GF-D8 (cell line): ENCODE results near the gene ANP32B.
"Not testable (repeated sequence)": the region's sequence is repeated elsewhere in the genome, so short reads cannot be mapped to it uniquely, and the experiment has no call there.

Source experiments
- DNase-seq: peaks from one replicate; lab custom pipeline; 2025; lab: John Stamatoyannopoulos, UW

The ANP32B gene

DNA sequence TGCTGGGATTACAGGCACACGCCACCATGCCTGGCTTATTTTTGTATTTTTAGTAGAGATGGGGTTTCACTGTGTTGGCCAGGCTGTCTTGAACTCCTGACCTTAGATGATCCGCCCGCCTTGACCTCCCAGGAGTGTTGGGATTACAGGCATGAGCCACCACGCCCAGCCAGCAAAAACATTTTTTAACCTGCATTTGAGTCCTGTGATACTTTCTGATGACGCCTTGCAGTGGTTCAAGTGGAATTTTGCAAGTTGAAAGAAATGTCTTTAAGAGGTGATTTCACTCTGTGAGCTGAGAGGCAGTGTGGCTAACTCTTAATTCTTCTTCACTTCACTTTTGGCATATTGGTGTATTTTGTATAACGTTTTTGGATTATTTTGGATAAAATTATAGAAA lies 9.1 kb downstream of the ANP32B start:
- no peak for DNase-seq

DNA sequence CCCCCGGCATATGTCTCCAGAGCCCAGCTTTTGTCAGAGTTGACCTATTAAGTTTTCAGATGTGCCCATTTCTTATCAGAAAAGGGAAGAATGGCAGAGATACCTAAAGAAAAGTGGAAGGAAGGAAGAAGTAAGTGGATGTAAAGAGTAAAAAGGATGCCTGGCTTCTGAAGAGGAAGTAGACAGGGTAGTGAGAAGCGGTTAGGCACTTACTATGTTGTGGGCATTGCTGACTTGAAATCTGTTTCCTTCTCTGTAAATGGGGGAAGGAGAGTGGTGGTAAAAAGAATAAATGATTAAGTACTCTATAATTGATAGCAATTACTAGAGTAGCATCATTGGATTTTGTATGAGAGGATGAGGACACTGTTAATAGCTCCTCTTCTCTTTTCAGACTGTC lies 9.9 kb downstream of the ANP32B start:
- peak; percentile 53 for DNase-seq

DNA sequence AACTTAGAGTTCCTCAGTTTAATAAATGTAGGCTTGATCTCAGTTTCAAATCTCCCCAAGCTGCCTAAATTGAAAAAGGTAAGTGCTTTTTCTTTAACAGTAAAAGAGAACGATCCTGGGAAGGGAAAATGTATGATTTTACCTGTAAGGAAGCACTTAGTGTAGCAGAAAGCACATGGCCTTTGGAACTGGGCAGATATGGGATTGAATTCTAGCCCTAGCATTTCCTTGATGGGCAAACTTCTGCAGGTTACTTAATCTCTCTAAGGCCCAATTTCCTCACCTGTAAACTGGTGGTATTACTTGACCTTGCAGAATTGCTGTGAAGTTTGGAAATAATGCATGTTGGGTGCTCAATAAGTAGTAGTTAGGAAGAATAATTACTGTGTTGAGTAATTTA lies 11.6 kb downstream of the ANP32B start:
- DNase-seq, result no peak

DNA sequence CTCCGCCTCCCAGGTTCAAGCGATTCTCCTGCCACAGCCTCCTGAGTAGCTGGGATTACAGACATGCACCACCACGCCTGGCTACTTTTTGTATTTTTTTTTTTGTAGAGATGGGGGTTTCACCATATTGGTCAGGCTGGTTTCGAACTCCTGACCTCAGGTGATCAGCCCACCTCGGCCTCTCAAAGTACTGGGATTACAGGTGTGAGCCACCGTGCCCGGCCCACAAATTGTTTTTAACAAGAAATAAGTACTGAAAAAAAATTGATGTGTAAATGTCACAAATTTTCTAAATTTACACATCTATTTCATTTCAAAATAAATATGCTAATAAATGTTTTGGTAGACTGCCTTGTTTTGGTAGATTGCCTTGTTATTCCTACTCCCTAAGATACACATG lies 13.5 kb downstream of the ANP32B start:
- DNase-seq, result not testable (repeated sequence)

DNA sequence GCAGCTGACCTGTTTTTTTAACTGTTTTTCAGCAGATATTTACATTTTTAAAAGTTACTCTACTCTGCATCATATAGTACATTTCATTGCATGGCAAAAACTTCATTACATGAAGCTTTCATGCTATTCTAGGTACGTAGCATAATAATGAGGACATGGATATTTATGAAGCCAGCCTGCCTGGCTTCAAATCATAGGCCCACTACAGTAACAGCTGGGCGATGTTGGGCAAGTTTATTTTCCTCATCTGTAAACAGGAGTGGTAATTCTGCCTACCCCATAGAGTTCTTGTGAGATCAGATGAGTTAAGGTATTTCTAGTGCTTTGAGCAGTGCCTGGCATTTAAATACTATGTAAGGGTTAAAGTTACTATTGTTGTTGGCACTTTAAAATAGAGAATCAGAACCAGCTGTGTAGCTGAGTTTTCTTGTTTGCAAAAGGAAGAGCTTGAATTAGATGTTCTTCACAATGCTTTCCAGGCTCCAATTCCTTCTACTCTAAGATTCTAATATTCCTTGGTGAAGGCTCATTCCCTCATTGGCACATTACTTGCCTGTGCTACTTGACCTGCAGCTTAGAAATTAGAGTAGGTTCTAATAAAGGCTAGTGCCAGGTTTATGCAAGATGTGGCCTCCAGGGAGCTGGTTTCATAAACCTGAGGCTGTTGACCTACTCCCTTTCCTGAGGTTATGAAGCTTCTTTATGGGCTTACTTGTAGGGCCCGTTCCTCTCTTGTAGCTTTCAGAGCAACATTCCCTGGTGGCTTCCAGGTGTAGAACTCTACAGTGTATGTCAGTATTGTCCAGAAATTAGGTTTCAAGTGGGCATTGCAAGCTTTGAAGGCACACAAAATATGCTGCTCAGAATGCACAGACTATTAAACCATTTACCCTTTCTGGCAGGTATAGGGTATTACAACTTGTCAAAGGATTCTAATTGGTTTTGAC lies 14.5 kb downstream of the ANP32B start:
- DNase-seq, result peak; percentile 13

DNA sequence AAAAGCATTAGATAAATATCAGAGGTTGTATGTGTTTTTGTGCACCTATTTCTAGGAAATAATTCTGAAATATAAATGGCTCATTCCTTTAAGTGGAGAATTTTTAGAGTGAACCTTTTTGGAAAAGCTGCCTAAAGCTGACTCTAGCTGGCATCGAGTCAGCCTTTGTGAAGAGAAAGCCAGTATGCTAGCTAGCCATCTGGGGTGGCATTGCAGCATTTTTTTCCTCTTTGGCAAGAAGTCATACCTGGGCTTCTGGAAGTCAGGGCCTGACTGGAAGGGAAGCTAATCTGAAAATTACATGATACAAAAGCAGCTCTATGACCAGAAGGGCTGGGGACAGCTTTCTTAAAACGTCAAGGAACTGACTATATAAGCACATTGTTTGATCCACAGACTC lies 19.7 kb downstream of the ANP32B start:
- DNase-seq, result no peak

DNA sequence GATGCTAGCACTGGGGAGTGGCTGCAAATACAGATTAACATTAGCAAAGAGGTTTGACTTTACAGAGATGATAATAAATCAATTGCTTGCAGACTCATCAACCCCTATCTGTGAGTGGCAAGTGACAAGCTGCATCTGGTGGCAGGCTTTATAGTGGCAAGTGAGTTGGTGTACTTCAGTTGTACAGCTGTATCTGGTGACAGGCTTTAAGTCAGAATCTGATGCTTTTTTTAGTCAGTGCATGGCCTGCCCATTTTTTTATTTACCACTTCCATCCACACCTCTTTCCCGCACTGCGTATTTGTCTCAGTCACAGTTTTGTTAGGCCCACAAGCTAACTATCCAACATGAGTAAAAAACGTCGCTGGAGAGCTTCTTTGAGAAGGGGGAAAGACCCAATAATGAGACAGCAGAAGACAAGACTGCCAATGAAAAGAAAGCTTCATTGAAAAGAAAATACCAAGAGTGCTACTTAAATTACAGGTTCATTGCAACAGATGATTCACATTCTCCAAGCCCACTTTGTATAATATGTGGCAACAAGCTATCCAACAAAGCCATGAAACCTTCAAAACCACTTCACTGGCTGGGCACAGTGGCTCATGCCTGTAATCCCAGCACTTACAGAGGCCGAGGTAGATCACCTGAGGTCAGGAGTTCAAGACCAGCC lies 23.1 kb downstream of the ANP32B start:
- no peak for DNase-seq

DNA sequence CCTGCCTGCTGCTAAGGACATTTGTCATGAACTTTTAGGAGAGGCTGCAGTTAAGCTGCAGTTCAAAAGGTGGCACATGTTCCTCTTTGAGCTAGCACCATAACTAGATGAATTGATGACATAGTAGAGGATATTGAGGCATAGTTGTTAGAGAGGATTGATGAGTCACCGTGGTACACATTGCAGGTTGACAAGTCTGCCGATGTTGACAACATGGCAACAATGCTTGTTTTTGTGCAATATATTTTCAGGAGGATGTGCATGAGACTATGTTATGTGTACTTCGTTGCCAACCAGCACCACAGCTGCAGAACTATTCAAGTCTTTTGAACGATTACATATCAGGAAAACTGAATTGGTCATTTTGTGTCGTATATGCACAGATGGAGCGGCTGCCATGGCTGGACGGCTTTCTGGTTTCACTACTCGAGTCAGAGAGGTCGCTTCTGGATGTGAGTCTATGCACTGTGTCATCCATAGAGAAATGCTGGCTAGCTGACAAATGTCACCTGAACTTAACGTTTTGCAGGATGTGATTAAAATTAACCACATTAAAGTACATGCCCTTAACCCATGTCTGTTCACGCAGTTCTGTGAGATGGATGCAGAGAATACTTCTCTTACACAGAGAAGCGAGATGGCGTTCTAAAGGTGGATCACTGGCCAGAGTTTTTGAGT lies 24.2 kb downstream of the ANP32B start:
- DNase-seq, result no peak

DNA sequence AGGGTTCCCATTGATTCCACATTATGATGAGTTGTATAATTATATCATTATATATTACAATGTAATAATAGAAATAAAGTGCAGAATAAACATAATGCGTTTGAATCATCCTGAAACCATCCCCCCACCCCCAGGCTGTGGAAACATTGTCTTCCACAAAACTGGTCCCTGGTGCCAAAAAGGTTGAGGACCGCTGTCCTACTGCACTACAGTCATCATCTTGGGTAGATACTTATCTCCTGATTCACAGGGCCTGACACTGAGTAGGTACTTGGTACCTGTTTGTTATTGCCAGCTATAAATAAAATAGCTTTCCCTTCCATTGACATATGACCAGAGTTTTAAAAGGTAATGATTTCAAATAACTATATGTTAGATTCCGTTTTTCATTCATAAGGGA lies 25.6 kb downstream of the ANP32B start:
- DNase-seq, result no peak

DNA sequence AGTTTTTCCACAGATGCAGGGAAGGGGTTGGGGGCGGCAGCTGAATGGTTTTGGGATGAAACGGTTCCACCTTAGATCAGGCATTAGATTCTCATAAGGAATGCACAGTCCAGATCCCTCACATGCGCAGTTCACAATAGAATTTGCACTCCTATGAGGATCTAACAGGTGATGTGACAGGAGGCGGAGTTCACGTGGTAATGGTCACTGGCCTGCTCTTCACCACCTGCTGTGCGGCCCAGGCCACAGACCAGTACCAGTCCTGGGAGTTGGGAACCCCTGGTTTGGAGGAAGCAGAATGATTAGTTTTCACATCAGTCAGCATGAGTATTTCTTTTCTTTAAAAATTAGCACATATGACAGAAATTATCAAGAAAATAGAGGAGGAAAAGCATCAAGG lies 26.3 kb downstream of the ANP32B start:
- DNase-seq, result no peak

DNA sequence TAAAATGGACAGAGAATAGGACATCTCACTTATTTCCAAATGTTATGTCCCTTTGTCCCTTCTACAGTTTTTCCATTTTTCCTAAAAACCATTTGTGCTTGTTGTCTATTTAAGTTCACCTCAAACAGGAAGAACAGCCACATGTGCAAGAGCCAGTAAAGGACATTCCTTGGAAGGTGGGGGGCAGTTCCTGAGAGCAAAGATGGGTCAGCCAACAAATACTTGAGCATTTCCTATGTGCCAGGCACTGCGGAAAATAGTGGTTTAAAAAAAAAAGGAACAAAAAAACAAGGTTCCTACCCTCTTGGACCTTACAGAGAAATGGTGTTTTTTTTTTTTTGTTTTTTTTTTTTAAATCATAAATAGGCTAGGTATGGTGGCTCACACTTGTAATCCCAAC lies 26.8 kb downstream of the ANP32B start:
- no peak for DNase-seq

DNA sequence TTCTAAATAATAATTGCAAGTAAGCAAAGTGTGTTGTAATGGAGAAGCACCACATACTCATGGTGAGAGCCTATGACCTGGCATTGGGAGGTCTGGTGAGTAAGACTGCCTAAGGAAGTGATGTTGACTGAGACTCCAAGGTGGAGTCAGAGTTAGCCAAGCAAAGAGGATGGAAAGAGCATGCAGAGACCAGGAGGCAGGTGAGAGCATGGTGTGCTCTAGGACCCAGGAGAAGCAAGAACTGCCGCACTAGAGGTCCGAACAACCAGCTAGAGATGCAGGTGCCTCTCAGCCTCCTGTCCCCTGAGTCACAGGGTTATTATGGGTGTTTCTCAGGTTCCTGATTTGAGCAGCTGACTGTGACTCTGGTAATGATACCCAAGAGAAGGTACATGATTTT lies 27.3 kb downstream of the ANP32B start:
- no peak for DNase-seq

DNA sequence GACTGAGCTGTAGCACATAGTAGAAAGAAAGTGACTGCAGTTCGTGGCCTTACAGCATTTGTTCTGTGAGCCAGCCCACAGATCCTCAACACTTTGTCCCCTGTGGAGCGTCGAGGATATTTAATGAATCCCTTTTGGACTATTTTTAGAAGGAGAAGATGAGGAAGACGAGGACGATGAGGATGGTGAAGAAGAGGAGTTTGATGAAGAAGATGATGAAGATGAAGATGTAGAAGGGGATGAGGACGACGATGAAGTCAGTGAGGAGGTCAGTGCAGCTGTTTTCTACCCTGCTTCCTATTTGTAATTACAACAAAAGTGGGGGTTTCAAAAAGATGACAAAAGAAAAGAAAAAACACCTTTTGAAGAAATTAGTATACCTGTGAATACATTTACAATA lies 28.0 kb downstream of the ANP32B start:
- no peak for DNase-seq

DNA sequence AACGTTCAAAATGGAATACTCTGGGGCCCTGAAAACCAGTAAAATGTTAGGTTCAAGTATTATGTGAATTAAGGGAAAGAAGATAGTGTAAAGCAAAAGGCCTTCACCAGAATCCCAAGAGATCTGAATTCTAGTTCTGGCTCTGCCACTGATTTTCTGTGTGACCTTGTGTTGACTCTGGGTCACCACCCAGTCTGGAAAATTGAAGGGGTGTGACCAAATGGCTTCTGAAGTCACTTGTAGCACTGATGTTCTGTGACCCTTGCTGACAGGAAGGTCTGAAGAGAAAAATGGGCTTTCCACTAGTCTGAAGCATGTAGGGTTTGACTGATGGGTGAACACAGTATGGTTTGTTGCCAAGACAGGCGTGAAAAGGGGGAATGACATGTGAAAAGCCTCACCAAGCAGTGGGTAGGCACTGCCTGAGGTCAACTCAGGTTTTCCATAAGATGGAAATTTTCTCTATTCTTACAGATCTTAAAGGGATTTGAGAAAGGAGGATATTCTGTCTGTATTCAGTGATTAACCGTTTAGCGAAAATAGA lies 33.1 kb downstream of the ANP32B start:
- no peak for DNase-seq

DNA sequence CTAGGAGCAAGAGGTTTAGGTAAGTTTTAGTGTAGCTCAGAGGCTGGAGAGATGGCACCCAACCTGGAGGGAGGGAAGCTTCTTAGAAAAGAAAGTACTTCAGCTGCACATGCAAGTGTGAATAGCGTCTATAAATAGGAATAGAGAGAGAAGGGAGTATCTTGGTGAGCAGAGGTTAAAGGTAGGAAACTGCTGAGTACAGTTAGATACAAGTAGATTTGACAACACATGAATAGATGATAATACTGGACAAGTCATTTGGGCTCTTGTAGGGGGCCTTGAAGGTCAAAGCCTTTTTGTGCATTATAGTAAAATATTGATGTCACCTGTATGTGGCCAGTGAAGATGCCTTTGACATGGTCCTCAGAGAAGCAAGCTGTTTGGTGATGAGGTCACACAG lies 34.2 kb downstream of the ANP32B start:
- no peak for DNase-seq

DNA sequence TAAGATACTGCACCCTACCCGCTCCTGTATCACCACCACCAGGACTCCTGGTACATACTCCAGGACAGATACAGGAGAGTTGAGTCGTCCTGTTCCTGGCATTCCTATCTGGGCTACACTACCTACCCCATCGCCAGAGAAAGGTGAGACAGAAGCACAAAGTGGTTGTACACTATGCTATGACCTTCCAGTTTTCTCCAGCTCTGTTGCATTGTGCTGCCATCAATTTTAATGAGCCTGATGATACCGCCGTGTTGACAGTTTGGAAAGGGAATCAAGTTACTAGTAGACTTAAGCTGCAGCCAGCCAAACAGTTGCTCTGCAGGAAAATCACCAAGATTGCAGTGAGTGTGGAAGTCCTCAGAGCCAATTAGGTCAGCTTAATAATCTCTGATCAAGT lies 35.2 kb downstream of the ANP32B start:
- DNase-seq, result no peak

DNA sequence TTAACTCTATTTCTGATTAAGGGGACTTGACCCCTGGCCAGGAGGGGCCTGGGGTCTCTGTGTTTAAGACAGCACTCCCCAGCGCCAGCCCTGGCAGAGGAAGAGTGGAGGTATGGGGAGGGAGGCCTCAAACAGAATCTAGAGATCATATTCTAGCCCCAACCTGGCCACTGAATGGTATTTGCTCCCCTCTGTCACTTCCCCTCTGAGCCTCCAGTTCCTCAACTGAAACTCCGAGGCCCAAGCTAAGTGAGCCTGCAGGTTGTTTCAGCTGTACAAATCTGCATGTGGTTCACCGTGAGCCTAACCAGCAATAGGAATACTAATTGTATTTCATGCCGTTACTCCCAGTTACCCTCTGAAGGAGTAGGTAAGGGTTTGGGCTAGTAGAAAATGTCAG lies 36.0 kb downstream of the ANP32B start:
- DNase-seq, result no peak

DNA sequence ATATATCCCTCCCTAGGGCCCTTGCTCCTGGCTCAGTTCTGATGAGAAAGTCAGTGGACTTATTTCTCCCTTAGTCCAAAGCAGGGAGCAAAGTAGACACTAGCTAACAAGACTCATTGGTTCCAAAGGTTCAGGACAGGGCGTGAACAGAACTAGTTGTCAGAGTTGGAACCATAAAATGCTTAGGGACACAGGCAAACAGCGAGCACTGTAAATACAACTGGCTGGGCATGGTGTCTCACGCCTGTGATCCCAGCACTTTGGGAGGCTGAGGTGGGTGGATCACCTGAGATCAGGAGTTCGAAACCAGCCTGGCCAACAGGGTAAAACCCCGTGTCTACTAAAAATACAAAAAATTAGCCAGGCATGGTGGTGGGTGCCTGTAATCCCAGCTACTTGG lies 36.7 kb downstream of the ANP32B start:
- DNase-seq, result not testable (repeated sequence)

DNA sequence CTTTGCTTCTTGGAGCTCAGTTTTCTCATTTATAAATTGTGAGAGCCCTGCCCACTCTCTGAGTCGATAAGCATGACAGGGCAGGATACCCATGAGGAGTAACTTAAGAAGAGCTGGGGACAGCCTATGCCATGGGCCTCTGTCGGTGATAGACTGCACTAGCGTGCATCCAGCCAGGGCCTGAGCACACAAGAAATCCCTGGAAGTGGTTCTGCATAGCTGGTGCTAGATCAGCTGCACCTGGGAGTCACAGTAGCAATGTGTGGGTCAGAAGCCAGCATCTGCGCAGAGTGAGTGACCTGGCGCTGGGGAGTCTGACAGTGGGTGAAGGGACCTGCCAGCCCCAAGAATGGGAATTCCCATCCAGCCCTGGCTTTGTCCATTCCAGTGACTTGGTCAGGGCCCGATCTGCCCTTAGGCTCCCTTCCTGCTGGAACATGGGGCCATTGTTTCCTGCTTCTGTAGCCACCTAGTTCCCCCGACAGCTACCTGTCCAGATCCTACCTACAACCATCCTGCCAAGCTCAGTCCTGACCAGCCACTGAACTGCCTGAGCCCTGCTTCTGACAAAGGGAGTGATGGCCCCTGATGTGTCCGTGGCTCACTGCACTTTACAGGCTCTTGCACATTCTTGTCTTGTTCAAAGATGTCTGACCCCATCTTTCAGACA lies 37.5 kb downstream of the ANP32B start:
- DNase-seq, result no peak

DNA sequence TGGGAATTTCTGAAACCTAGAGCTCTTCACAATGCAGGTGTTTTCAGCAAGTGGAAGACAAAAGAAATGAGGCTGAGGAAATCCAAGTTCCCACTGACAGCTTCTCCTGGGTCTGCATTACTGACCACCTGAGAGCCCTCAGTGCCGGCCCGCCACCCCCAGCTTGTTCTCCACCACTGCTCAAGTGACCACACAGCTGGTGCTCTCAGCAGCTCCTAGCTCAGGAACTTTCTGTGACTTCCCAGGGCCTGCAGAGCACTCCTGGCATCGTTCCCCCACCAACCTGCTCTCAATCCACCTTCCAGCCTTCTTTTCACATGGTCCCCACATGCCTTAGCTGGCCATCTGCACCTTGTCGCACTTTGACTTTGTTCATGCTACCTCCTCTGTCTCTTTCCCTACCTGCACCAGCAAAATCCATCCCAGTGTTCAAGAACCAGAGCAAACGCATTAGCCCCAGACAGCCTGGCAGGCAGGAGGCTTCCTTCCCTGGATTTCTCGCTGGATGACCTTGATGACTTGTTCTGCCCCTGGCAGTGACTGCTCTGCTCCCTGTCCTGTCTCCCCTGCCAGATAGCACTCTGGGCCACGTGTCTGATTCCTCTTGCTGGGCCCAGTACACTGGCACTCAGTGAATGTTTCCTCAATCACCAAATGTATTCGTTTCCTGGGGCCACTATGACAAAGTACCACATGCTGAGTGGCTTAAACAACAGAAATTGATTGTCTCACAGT lies 38.3 kb downstream of the ANP32B start:
- no peak for DNase-seq

DNA sequence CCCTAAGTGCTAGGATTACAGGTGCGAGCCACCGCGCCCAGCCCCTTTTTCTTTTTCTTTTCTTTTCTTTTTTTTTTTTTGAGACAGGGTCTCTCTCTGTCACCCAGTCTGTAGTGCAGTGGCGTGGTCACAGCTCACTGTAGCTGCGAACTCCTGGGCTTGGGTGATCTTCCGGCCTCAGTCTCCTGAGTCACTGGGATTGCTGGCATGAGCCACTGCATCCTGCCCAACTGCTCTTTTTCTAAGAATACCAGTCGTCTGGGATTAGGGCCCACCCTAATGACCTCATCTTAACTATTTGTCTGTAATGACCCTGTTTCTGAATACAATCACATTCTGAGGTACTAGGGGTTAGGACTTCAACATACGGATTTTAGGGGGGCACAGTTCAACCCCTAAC lies 39.3 kb downstream of the ANP32B start:
- no peak for DNase-seq
